HG03457 (cell line): ENCODE data around the gene PHC2.
"Not testable (repeated sequence)": the region's sequence is repeated elsewhere in the genome, so short reads cannot be mapped to it uniquely, and the experiment has no call there.

Experiments used
- ATAC-seq: cut with Tn5 transposase; IDR thresholded peaks from one replicate; pipeline ENCODE4 v1.9.1; 2021; ENCODE audit warnings: moderate number of reproducible peaks; ENCODE audit not compliant: unreplicated experiment

The PHC2 gene

GRCh38 chr1:33319186-33319948 is 111.5 kb downstream of the PHC2 start:
- no peak for ATAC-seq

GRCh38 chr1:33317946-33318345 is 112.9 kb downstream of the PHC2 start:
- ATAC-seq, result no peak

GRCh38 chr1:33317354-33317753 is 113.5 kb downstream of the PHC2 start:
- no peak for ATAC-seq

GRCh38 chr1:33316601-33317000 is 114.3 kb downstream of the PHC2 start:
- no peak for ATAC-seq

- no peak for ATAC-seq
Measured at GRCh38 chr1:33314416-33314815, 116.5 kb downstream of the PHC2 start.

GRCh38 chr1:33312413-33312749 is 118.5 kb downstream of the PHC2 start:
- no peak for ATAC-seq

GRCh38 chr1:33311706-33312412 is 119.0 kb downstream of the PHC2 start:
- ATAC-seq, result no peak

GRCh38 chr1:33310702-33311101 is 120.2 kb downstream of the PHC2 start:
- ATAC-seq, result no peak

GRCh38 chr1:33309351-33309750 is 121.5 kb downstream of the PHC2 start:
- not testable (repeated sequence) for ATAC-seq

GRCh38 chr1:33307494-33307864 is 123.4 kb downstream of the PHC2 start:
- ATAC-seq, result no peak

- no peak for ATAC-seq
Measured at GRCh38 chr1:33306653-33307493, 124.0 kb downstream of the PHC2 start.

GRCh38 chr1:33305816-33306652 is 124.9 kb downstream of the PHC2 start:
- ATAC-seq, result no peak

- no peak for ATAC-seq
Measured at GRCh38 chr1:33305016-33305415, 125.9 kb downstream of the PHC2 start.

- ATAC-seq, result no peak
Measured at GRCh38 chr1:33302325-33302724, 128.6 kb downstream of the PHC2 start.

- ATAC-seq, result no peak
Measured at GRCh38 chr1:33301273-33301984, 129.5 kb downstream of the PHC2 start.

GRCh38 chr1:33300673-33301072 is 130.2 kb downstream of the PHC2 start:
- no peak for ATAC-seq

- ATAC-seq, result no peak
Measured at GRCh38 chr1:33299461-33300155, 131.3 kb downstream of the PHC2 start.

GRCh38 chr1:33298623-33299277 is 132.1 kb downstream of the PHC2 start:
- no peak for ATAC-seq
